Astrocyte (in vitro differentiated cells and primary cell): Measurements from ENCODE around the gene TTLL5.

ENCODE experiments used
- EZH2 ChIP-seq: IDR thresholded peaks from 2 replicates; pipeline ENCODE4 v1.6.1; 2012; ENCODE audit warnings: mild to moderate bottlenecking, low read length, inconsistent platforms; ENCODE audit not compliant: insufficient read depth
- TF ChIP-seq, protein P1 (sequence below): IDR thresholded peaks from 2 replicates; pipeline ENCODE4 v1.5.1; 2011; ENCODE audit warnings: low read depth, mild to moderate bottlenecking, inconsistent platforms, low read length, moderate library complexity; ENCODE audit not compliant: insufficient read depth

GRCh38 chr14:75911883-75912282 lies 250.8 kb downstream of the TTLL5 start:
- TF ChIP-seq, protein P1, sequence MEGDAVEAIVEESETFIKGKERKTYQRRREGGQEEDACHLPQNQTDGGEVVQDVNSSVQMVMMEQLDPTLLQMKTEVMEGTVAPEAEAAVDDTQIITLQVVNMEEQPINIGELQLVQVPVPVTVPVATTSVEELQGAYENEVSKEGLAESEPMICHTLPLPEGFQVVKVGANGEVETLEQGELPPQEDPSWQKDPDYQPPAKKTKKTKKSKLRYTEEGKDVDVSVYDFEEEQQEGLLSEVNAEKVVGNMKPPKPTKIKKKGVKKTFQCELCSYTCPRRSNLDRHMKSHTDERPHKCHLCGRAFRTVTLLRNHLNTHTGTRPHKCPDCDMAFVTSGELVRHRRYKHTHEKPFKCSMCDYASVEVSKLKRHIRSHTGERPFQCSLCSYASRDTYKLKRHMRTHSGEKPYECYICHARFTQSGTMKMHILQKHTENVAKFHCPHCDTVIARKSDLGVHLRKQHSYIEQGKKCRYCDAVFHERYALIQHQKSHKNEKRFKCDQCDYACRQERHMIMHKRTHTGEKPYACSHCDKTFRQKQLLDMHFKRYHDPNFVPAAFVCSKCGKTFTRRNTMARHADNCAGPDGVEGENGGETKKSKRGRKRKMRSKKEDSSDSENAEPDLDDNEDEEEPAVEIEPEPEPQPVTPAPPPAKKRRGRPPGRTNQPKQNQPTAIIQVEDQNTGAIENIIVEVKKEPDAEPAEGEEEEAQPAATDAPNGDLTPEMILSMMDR: no peak
- no peak for TF ChIP-seq EZH2
